WTC11 (cell line): ENCODE results near the gene KLHL26. TPM values are rescaled to one million over a fixed set of nuclear protein-coding genes. Genes with fewer than 3 reads are reported as not detected.

Experiments
- ATAC-seq: fragments of 200-7000 bp; cut with Tn5 transposase; 2 replicates; pipeline ENCODE4 v1.10.0; 2021; ENCODE audit warnings: mild to moderate bottlenecking, moderate library complexity
- CTCF ChIA-PET: fragments of 300-600 bp; sonication (Branson Sonifier 250); formaldehyde crosslinking; loops from one replicate; lab custom pipeline; 2021; ENCODE audit warnings: antibody characterized with exemption; lab: Charles Lee
- POLR2A ChIA-PET: fragments of 350-600 bp; sonication (Branson Sonifier 250); formaldehyde crosslinking; loops from one replicate; lab custom pipeline; 2021; ENCODE audit warnings: antibody characterized with exemption; lab: Charles Lee
- DNase-seq: peaks from one replicate; pipeline ENCODE4 v3.0.0; 2021; ENCODE audit warnings: low spot score
- H3K27ac Mint-ChIP-seq: 2 replicates; pipeline ENCODE4 v1.8.0; 2021; ENCODE audit warnings: mixed read lengths
- H3K27me3 Mint-ChIP-seq: 2 replicates; pipeline ENCODE4 v1.8.0; 2021; ENCODE audit warnings: low read depth, mild to moderate bottlenecking, moderate library complexity, mixed read lengths
- H3K36me3 Mint-ChIP-seq: 2 replicates; pipeline ENCODE4 v1.8.0; 2021; ENCODE audit warnings: mixed read lengths
- H3K4me1 Mint-ChIP-seq: 2 replicates; pipeline ENCODE4 v1.8.0; 2022; ENCODE audit warnings: mixed read lengths
- H3K4me3 Mint-ChIP-seq: 2 replicates; pipeline ENCODE4 v1.8.0; 2021; ENCODE audit warnings: mild to moderate bottlenecking, moderate library complexity, mixed read lengths
- H3K9me3 Mint-ChIP-seq: 2 replicates; pipeline ENCODE4 v1.8.0; 2021; ENCODE audit warnings: mixed read lengths
- ATF3 ChIP-seq: sonication (generic); formaldehyde crosslinking; conservative IDR thresholded peaks from 2 replicates; pipeline ENCODE4 v1.8.1; 2022; ENCODE audit warnings: mild to moderate bottlenecking, missing genetic modification reagents
- ATF6 ChIP-seq: sonication (generic); formaldehyde crosslinking; IDR thresholded peaks from 2 replicates; pipeline ENCODE4 v1.8.1; 2023; ENCODE audit warnings: mild to moderate bottlenecking, missing genetic modification reagents
- E2F4 ChIP-seq: sonication (generic); formaldehyde crosslinking; IDR thresholded peaks from 2 replicates; pipeline ENCODE4 v1.8.1; 2022; ENCODE audit warnings: low read depth, mild to moderate bottlenecking, moderate library complexity, missing genetic modification reagents, borderline replicate concordance
- EMX1 ChIP-seq: fragments of 250-450 bp; sonication (Bioruptor Pico); IDR thresholded peaks from 2 replicates; pipeline ENCODE4 v1.8.0; 2021; ENCODE audit warnings: mild to moderate bottlenecking
- FOXP1 ChIP-seq: sonication (generic); formaldehyde crosslinking; IDR thresholded peaks from 2 replicates; pipeline ENCODE4 v1.8.0; 2022; ENCODE audit warnings: missing genetic modification reagents, mild to moderate bottlenecking, moderate library complexity, borderline replicate concordance
- GTF2I ChIP-seq: fragments of 250-450 bp; sonication (Bioruptor Pico); conservative IDR thresholded peaks from 2 replicates; pipeline ENCODE4 v1.4.0; 2021; ENCODE audit warnings: mild to moderate bottlenecking
- IRF1 ChIP-seq: sonication (generic); formaldehyde crosslinking; IDR thresholded peaks from 2 replicates; pipeline ENCODE4 v1.8.0; 2023; ENCODE audit warnings: missing genetic modification reagents
- MLX ChIP-seq: sonication (generic); formaldehyde crosslinking; IDR thresholded peaks from 2 replicates; pipeline ENCODE4 v1.8.1; 2023; ENCODE audit warnings: mild to moderate bottlenecking, missing genetic modification reagents, moderate library complexity
- MYBL2 ChIP-seq: sonication (generic); formaldehyde crosslinking; IDR thresholded peaks from 2 replicates; pipeline ENCODE4 v1.8.1; 2023; ENCODE audit warnings: mild to moderate bottlenecking, moderate library complexity, missing genetic modification reagents
- NR2C2 ChIP-seq: sonication (generic); formaldehyde crosslinking; IDR thresholded peaks from 2 replicates; pipeline ENCODE4 v1.8.0; 2022; ENCODE audit warnings: mild to moderate bottlenecking, missing genetic modification reagents
- OVOL2 ChIP-seq: fragments of 250-450 bp; sonication (Bioruptor Pico); IDR thresholded peaks from 2 replicates; pipeline ENCODE4 v1.9.0; 2021; ENCODE audit warnings: mild to moderate bottlenecking, borderline replicate concordance
- PRRX2 ChIP-seq: fragments of 250-450 bp; sonication (Bioruptor Pico); IDR thresholded peaks from 2 replicates; pipeline ENCODE4 v1.8.0; 2021; ENCODE audit warnings: mild to moderate bottlenecking
- RELA ChIP-seq: sonication (generic); formaldehyde crosslinking; IDR thresholded peaks from 2 replicates; pipeline ENCODE4 v1.8.1; 2022; ENCODE audit warnings: missing genetic modification reagents, mild to moderate bottlenecking, borderline replicate concordance
- RORB ChIP-seq: fragments of 250-450 bp; sonication (Bioruptor Pico); IDR thresholded peaks from 2 replicates; pipeline ENCODE4 v1.9.0; 2021; ENCODE audit warnings: mild to moderate bottlenecking
- TEAD4 ChIP-seq: sonication (generic); formaldehyde crosslinking; IDR thresholded peaks from 2 replicates; pipeline ENCODE4 v1.8.0; 2022; ENCODE audit warnings: mild to moderate bottlenecking, missing genetic modification reagents
- ZNF121 ChIP-seq: sonication (generic); formaldehyde crosslinking; IDR thresholded peaks from 2 replicates; pipeline ENCODE4 v1.8.0; 2023; ENCODE audit warnings: missing genetic modification reagents
- ZNF512 ChIP-seq: sonication (generic); formaldehyde crosslinking; IDR thresholded peaks from 2 replicates; pipeline ENCODE4 v1.8.1; 2022; ENCODE audit warnings: missing genetic modification reagents, borderline replicate concordance
- ZSCAN18 ChIP-seq: fragments of 250-450 bp; sonication (Bioruptor Pico); IDR thresholded peaks from 2 replicates; pipeline ENCODE4 v2.1.2; 2022; ENCODE audit warnings: mild to moderate bottlenecking, moderate library complexity
- total RNA-seq: library from RNA; stranded (reverse); gene quantifications from 3 replicates; pipeline ENCODE4 v1.2.3, GENCODE V29; 2021

KLHL26 gene
- total RNA-seq, 1 experiment from 2014 or later: 13.1 TPM

GRCh38 chr19:18668252-18668631 lies 31.4 kb downstream of the KLHL26 start (continued):
- TF ChIP-seq E2F4 (CRISPR knock-in tag) (no peak), ATF6 (CRISPR knock-in tag) (no peak)
- TF ChIP-seq, all 79 proteins: peak for 0

GRCh38 chr19:18668744-18669523 lies 32.1 kb downstream of the KLHL26 start:
- peaks cover 3% of the 10 kb centered on the region; the same call in 1 of the 2 replicates for H3K4me1 Mint-ChIP-seq
- ATAC-seq: no peak
- no peak for DNase-seq
- H3K27ac Mint-ChIP-seq: no peak overlapping the region
- H3K27me3 Mint-ChIP-seq: no peaks in the 10 kb centered on the region
- no peak overlapping the region for H3K4me3 Mint-ChIP-seq
- ChIA-PET CTCF (no interaction called here), POLR2A (no interaction called here)
- TF ChIP-seq RELA (CRISPR knock-in tag): no peak
- no peak for TF ChIP-seq MLX
- TF ChIP-seq EMX1 (CRISPR knock-in tag): no peak
- TF ChIP-seq IRF1: no peak
- TF ChIP-seq ZNF121 (CRISPR knock-in tag): no peak
- no peak for TF ChIP-seq ATF3 (CRISPR knock-in tag)
- no peak for TF ChIP-seq RORB (CRISPR knock-in tag)
- no peak for TF ChIP-seq MYBL2 (CRISPR knock-in tag)
- TF ChIP-seq ZSCAN18 (CRISPR knock-in tag): no peak
- no peak for TF ChIP-seq GTF2I
- no peak for TF ChIP-seq ZNF512
- TF ChIP-seq E2F4 (CRISPR knock-in tag): no peak
- TF ChIP-seq TEAD4: no peak
- TF ChIP-seq FOXP1 (CRISPR knock-in tag): no peak
- no peak for TF ChIP-seq NR2C2 (CRISPR knock-in tag)
- no peak for TF ChIP-seq OVOL2 (CRISPR knock-in tag)
- no peak for TF ChIP-seq PRRX2 (CRISPR knock-in tag)
- peaks cover 8% of the 10 kb centered on the region; the same call in 1 of the 2 replicates for H3K36me3 Mint-ChIP-seq
- H3K9me3 Mint-ChIP-seq: no peaks in the 10 kb centered on the region
